Activated T-cell treated with anti-CD3 and anti-CD28 coated beads, Interleukin-2, amount 50 U/mL, for 4 hours (primary cell): ENCODE measurements around the gene COL1A1. TPM values are rescaled to one million over a fixed set of nuclear protein-coding genes. Genes with fewer than 3 reads are reported as not detected.

Experiments
- ATAC-seq, 2 donors: fragments of 200-7000 bp; cut with Tn5 transposase; one replicate each; pipeline ENCODE4 v1.10.0; 2021
- DNase-seq: peaks from one replicate; pipeline ENCODE4 v3.0.0-alpha.2; 2020
- H3K27me3 Mint-ChIP-seq: one replicate; pipeline ENCODE4 v1.8.0; 2021; ENCODE audit warnings: low read depth, mixed read lengths
- H3K36me3 Mint-ChIP-seq: one replicate; pipeline ENCODE4 v1.8.0; 2022; ENCODE audit warnings: mixed read lengths; ENCODE audit not compliant: insufficient read depth
- H3K4me1 Mint-ChIP-seq: one replicate; pipeline ENCODE4 v1.8.0; 2021; ENCODE audit warnings: low read depth, mixed read lengths
- H3K4me3 Mint-ChIP-seq: one replicate; pipeline ENCODE4 v1.8.0; 2021; ENCODE audit warnings: mild to moderate bottlenecking, moderate library complexity, mixed read lengths
- H3K9me3 Mint-ChIP-seq: one replicate; pipeline ENCODE4 v1.8.0; 2021; ENCODE audit warnings: mixed read lengths
- total RNA-seq, 3 donors: library from RNA; stranded (reverse); gene quantifications; one replicate each; pipeline ENCODE4 v1.2.1, GENCODE V29; 2021

Gene COL1A1
- total RNA-seq, 3 donors from 2014 or later = 1.6 to 3.2 (median 2.8) TPM

- H3K36me3 Mint-ChIP-seq = peaks cover 41% of the 10 kb centered on the region
- H3K9me3 Mint-ChIP-seq = no peaks in the 10 kb centered on the region
- H3K27me3 Mint-ChIP-seq = peaks cover 3% of the 10 kb centered on the region
- no peak for ATAC-seq
- no peak overlapping the region for H3K4me3 Mint-ChIP-seq
- no peak for DNase-seq
- H3K4me1 Mint-ChIP-seq = peaks cover 28% of the 10 kb centered on the region
Measured at GRCh38 chr17:50135316-50136095, 65.9 kb downstream of the COL1A1 start.

GRCh38 chr17:50134206-50135110, 67.0 kb downstream of the COL1A1 start:
- no peak for DNase-seq
- H3K4me3 Mint-ChIP-seq = no peak overlapping the region
- H3K4me1 Mint-ChIP-seq = peaks cover 18% of the 10 kb centered on the region
- peaks cover 3% of the 10 kb centered on the region for H3K27me3 Mint-ChIP-seq
- no peak for ATAC-seq
- peaks cover 31% of the 10 kb centered on the region for H3K36me3 Mint-ChIP-seq
- no peaks in the 10 kb centered on the region for H3K9me3 Mint-ChIP-seq

- Mint-ChIP-seq H3K27me3 (peaks cover 4% of the 10 kb centered on the region), H3K4me3 (no peak overlapping the region), H3K36me3 (peaks cover 27% of the 10 kb centered on the region), H3K9me3 (no peaks in the 10 kb centered on the region), H3K4me1 (peaks cover 18% of the 10 kb centered on the region)
- ATAC-seq (no peak), DNase-seq (no peak)
Measured at GRCh38 chr17:50133769-50134099, 67.7 kb downstream of the COL1A1 start.

Other genes starting within 250 kb of the COL1A1 start
- gene DLX4, start 232.4 kb downstream of the COL1A1 start, total RNA-seq = 1 to 10 TPM in 1 of 3 donors, under 1 TPM in 2; 0.73 to 1.1 (median 0.99) TPM
- gene DLX3, start 206.4 kb downstream of the COL1A1 start, total RNA-seq = under 1 TPM; 0.08 to 0.47 (median 0.25) TPM
- gene ITGA3, start 145.5 kb downstream of the COL1A1 start, total RNA-seq = 10 to 100 TPM in 1 of 3 donors, 1 to 10 TPM in 2; 9.2 to 10.2 (median 9.4) TPM
- gene PDK2, start 106.3 kb downstream of the COL1A1 start, total RNA-seq = 10 to 100 TPM in 1 of 3 donors, 1 to 10 TPM in 2; 8.8 to 11.7 (median 9.2) TPM
- gene SAMD14, start 71.5 kb downstream of the COL1A1 start, total RNA-seq = under 1 TPM; 0.47 to 0.78 (median 0.52) TPM
- 10 to 100 TPM; 70.2 to 82.2 (median 76.6) TPM for gene PPP1R9B, start 51.0 kb downstream of the COL1A1 start, total RNA-seq
- not detected for gene SGCA, start 35.6 kb downstream of the COL1A1 start, total RNA-seq
- not detected for gene TMEM92, start 72.8 kb upstream of the COL1A1 start, total RNA-seq
- gene XYLT2, start 144.5 kb upstream of the COL1A1 start, total RNA-seq = 10 to 100 TPM; 23.8 to 25.0 (median 24.1) TPM
- gene MRPL27, start 171.6 kb upstream of the COL1A1 start, total RNA-seq = 100 to 1,000 TPM in 2 of 3 donors, 10 to 100 TPM in 1; 85.2 to 109 (median 102) TPM
- gene EME1, start 171.6 kb upstream of the COL1A1 start, total RNA-seq = 10 to 100 TPM; 12.2 to 13.3 (median 12.6) TPM
- 100 to 1,000 TPM; 153 to 174 (median 159) TPM for gene LRRC59, start 195.9 kb upstream of the COL1A1 start, total RNA-seq
- 1 to 10 TPM; 3.7 to 4.3 (median 4.3) TPM for gene ACSF2, start 224.6 kb upstream of the COL1A1 start, total RNA-seq